WTC11 (cell line): ENCODE data around the gene ADCY5. TPM values are rescaled to one million over a fixed set of nuclear protein-coding genes. Genes with fewer than 3 reads are reported as not detected.

Experiments used
- ATAC-seq: fragments of 200-7000 bp; cut with Tn5 transposase; 2 replicates; pipeline ENCODE4 v1.10.0; 2021; ENCODE audit warnings: mild to moderate bottlenecking, moderate library complexity
- CTCF ChIA-PET: fragments of 300-600 bp; sonication (Branson Sonifier 250); formaldehyde crosslinking; loops from one replicate; lab custom pipeline; 2021; ENCODE audit warnings: antibody characterized with exemption; lab: Charles Lee
- POLR2A ChIA-PET: fragments of 350-600 bp; sonication (Branson Sonifier 250); formaldehyde crosslinking; loops from one replicate; lab custom pipeline; 2021; ENCODE audit warnings: antibody characterized with exemption; lab: Charles Lee
- DNase-seq: peaks from one replicate; pipeline ENCODE4 v3.0.0; 2021; ENCODE audit warnings: low spot score
- H3K27ac Mint-ChIP-seq: 2 replicates; pipeline ENCODE4 v1.8.0; 2021; ENCODE audit warnings: mixed read lengths
- H3K27me3 Mint-ChIP-seq: 2 replicates; pipeline ENCODE4 v1.8.0; 2021; ENCODE audit warnings: low read depth, mild to moderate bottlenecking, moderate library complexity, mixed read lengths
- H3K36me3 Mint-ChIP-seq: 2 replicates; pipeline ENCODE4 v1.8.0; 2021; ENCODE audit warnings: mixed read lengths
- H3K4me1 Mint-ChIP-seq: 2 replicates; pipeline ENCODE4 v1.8.0; 2022; ENCODE audit warnings: mixed read lengths
- H3K4me3 Mint-ChIP-seq: 2 replicates; pipeline ENCODE4 v1.8.0; 2021; ENCODE audit warnings: mild to moderate bottlenecking, moderate library complexity, mixed read lengths
- H3K9me3 Mint-ChIP-seq: 2 replicates; pipeline ENCODE4 v1.8.0; 2021; ENCODE audit warnings: mixed read lengths
- AFF4 ChIP-seq: sonication (generic); formaldehyde crosslinking; IDR thresholded peaks from 2 replicates; pipeline ENCODE4 v1.8.1; 2023; ENCODE audit warnings: mild to moderate bottlenecking, missing genetic modification reagents, borderline replicate concordance
- ARID4B ChIP-seq: sonication (generic); formaldehyde crosslinking; IDR thresholded peaks from 2 replicates; pipeline ENCODE4 v1.8.0; 2023; ENCODE audit warnings: missing genetic modification reagents, mild to moderate bottlenecking, borderline replicate concordance
- CREM ChIP-seq: sonication (generic); formaldehyde crosslinking; IDR thresholded peaks from 2 replicates; pipeline ENCODE4 v1.8.1; 2022; ENCODE audit warnings: mild to moderate bottlenecking, missing genetic modification reagents, moderate library complexity
- FOXJ3 ChIP-seq: sonication (generic); formaldehyde crosslinking; IDR thresholded peaks from 2 replicates; pipeline ENCODE4 v1.9.0; 2021; ENCODE audit warnings: missing genetic modification reagents, mild to moderate bottlenecking, borderline replicate concordance
- HMGXB4 ChIP-seq: sonication (generic); formaldehyde crosslinking; IDR thresholded peaks from 2 replicates; pipeline ENCODE4 v1.8.1; 2023; ENCODE audit warnings: mild to moderate bottlenecking, moderate library complexity, missing genetic modification reagents
- IRF2 ChIP-seq: sonication (generic); formaldehyde crosslinking; IDR thresholded peaks from 2 replicates; pipeline ENCODE4 v1.8.0; 2022; ENCODE audit warnings: low read depth, missing genetic modification reagents, borderline replicate concordance
- RELA ChIP-seq: sonication (generic); formaldehyde crosslinking; IDR thresholded peaks from 2 replicates; pipeline ENCODE4 v1.8.1; 2022; ENCODE audit warnings: missing genetic modification reagents, mild to moderate bottlenecking, borderline replicate concordance
- SOX15 ChIP-seq: fragments of 250-450 bp; sonication (Bioruptor Pico); IDR thresholded peaks from 2 replicates; pipeline ENCODE4 v1.9.0; 2021; ENCODE audit warnings: mild to moderate bottlenecking
- ZBTB43 ChIP-seq: sonication (generic); formaldehyde crosslinking; IDR thresholded peaks from 2 replicates; pipeline ENCODE4 v1.8.1; 2023; ENCODE audit warnings: mild to moderate bottlenecking, missing genetic modification reagents
- ZNF232 ChIP-seq: sonication (generic); formaldehyde crosslinking; IDR thresholded peaks from 2 replicates; pipeline ENCODE4 v1.8.0; 2022; ENCODE audit warnings: mild to moderate bottlenecking, missing genetic modification reagents
- ZNF281 ChIP-seq: sonication (generic); formaldehyde crosslinking; IDR thresholded peaks from 2 replicates; pipeline ENCODE4 v1.8.0; 2023; ENCODE audit warnings: mild to moderate bottlenecking, missing genetic modification reagents
- ZNF396 ChIP-seq: fragments of 250-450 bp; sonication (Bioruptor Pico); IDR thresholded peaks from 2 replicates; pipeline ENCODE4 v1.8.0; 2021; ENCODE audit warnings: mild to moderate bottlenecking, moderate library complexity, borderline replicate concordance
- ZNF416 ChIP-seq: fragments of 250-450 bp; sonication (Bioruptor Pico); IDR thresholded peaks from 2 replicates; pipeline ENCODE4 v1.9.0; 2021; ENCODE audit warnings: mild to moderate bottlenecking, inconsistent platforms
- ZNF512 ChIP-seq: sonication (generic); formaldehyde crosslinking; IDR thresholded peaks from 2 replicates; pipeline ENCODE4 v1.8.1; 2022; ENCODE audit warnings: missing genetic modification reagents, borderline replicate concordance
- ZSCAN18 ChIP-seq: fragments of 250-450 bp; sonication (Bioruptor Pico); IDR thresholded peaks from 2 replicates; pipeline ENCODE4 v2.1.2; 2022; ENCODE audit warnings: mild to moderate bottlenecking, moderate library complexity
- total RNA-seq: library from RNA; stranded (reverse); gene quantifications from 3 replicates; pipeline ENCODE4 v1.2.3, GENCODE V29; 2021

ADCY5 gene
- total RNA-seq, 1 experiment from 2014 or later = 23.5 TPM

- no peak overlapping the region for H3K27ac Mint-ChIP-seq
- no peak overlapping the region for H3K4me3 Mint-ChIP-seq
- ATAC-seq (no peak), DNase-seq (no peak)
- no peaks in the 10 kb centered on the region; the same call in 1 of the 2 replicates for H3K27me3 Mint-ChIP-seq
- peaks cover 17% of the 10 kb centered on the region for H3K9me3 Mint-ChIP-seq
- POLR2A ChIA-PET = no interaction called here
- peaks cover 10% of the 10 kb centered on the region; the same call in 1 of the 2 replicates for H3K4me1 Mint-ChIP-seq
- 0 out of 2 replicates have a peak, but pooled peaks cover 3% of the 10 kb centered on the region for H3K36me3 Mint-ChIP-seq
- TF ChIP-seq CREM (CRISPR knock-in tag) = no peak
- no peak for TF ChIP-seq SOX15 (CRISPR knock-in tag)
- no peak for TF ChIP-seq ZNF396 (CRISPR knock-in tag)
- TF ChIP-seq RELA (CRISPR knock-in tag) = no peak
- no peak for TF ChIP-seq ZNF232 (CRISPR knock-in tag)
- no peak for TF ChIP-seq ARID4B (CRISPR knock-in tag)
- TF ChIP-seq ZNF281 (CRISPR knock-in tag) = no peak
- CTCF ChIA-PET = interaction anchor here (0.8 to 1.3 kb wide), 4 partner anchors 11 to 461 kb away, joined by 3 to 4 read pairs (median 3); no protein-coding TSS in a partner anchor
These were observed 95.0 kb downstream of the ADCY5 start for GRCh38 chr3:123353850-123354233.

GRCh38 chr3:123353227-123353849 is 95.6 kb downstream of the ADCY5 start:
- ATAC-seq = no peak
- no peak for TF ChIP-seq IRF2 (CRISPR knock-in tag)
- TF ChIP-seq ZSCAN18 (CRISPR knock-in tag) = no peak
- no peak for TF ChIP-seq ZBTB43 (CRISPR knock-in tag)
- no peak for TF ChIP-seq FOXJ3 (CRISPR knock-in tag)
- TF ChIP-seq HMGXB4 = no peak
- TF ChIP-seq AFF4 (CRISPR knock-in tag) = no peak
- TF ChIP-seq CREM (CRISPR knock-in tag) = no peak
- TF ChIP-seq ZNF416 (CRISPR knock-in tag) = no peak
- TF ChIP-seq ZNF512 (CRISPR knock-in tag) = no peak

More at GRCh38 chr3:123353227-123353849, 95.6 kb downstream of the ADCY5 start:
- H3K9me3 Mint-ChIP-seq = peaks cover 17% of the 10 kb centered on the region
- CTCF ChIA-PET = interaction anchor here (0.8 to 1.3 kb wide), 4 partner anchors 11 to 460 kb away, joined by 3 to 4 read pairs (median 3); no protein-coding TSS in a partner anchor
- no peak overlapping the region for H3K4me3 Mint-ChIP-seq
- no peak overlapping the region for H3K27ac Mint-ChIP-seq
- POLR2A ChIA-PET = no interaction called here
- peaks cover 10% of the 10 kb centered on the region; the same call in 1 of the 2 replicates for H3K4me1 Mint-ChIP-seq
- DNase-seq = no peak
- H3K36me3 Mint-ChIP-seq = 0 out of 2 replicates have a peak, but pooled peaks cover 3% of the 10 kb centered on the region
- H3K27me3 Mint-ChIP-seq = no peaks in the 10 kb centered on the region; the same call in 1 of the 2 replicates
